Liver (tissue), 3 donors: ENCODE results near the gene TSPEAR.

Experiments
- TF ChIP-seq, protein P1 (sequence below): fragments of 150-350 bp; IDR thresholded peaks from 2 replicates; pipeline ENCODE4 v1.5.1; 2017; ENCODE audit warnings: improper control_type of control experiment, low read depth, low read length; ENCODE audit not compliant: missing input control
- TF ChIP-seq, protein P2 (sequence below): IDR thresholded peaks from 2 replicates; pipeline ENCODE4 v1.6.1; 2016; ENCODE audit warnings: antibody characterized with exemption
- donor health status: healthy.
- donor health status: healthy.

DNA sequence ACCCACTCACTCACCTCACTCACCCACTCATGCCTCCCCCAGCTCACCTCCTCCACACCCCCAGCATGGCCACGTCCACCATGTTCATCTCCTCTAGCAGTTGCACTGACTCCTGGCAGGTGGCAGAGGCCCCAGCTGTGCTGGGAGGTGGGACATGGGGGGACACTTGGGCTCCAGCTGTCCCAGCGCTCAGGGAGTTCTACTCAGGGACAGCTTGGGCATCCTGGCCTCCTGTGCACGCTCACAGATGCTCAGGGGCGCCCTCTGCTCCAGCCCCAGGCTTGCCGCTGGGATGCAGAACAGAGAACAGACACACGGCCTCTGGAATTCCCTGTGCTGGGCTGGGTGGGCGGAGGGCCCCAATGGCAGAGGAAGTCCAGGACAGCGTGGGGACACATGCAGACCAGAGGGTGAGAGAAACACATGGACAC lies 94.3 kb downstream of the TSPEAR start:
- TF ChIP-seq, protein P1, sequence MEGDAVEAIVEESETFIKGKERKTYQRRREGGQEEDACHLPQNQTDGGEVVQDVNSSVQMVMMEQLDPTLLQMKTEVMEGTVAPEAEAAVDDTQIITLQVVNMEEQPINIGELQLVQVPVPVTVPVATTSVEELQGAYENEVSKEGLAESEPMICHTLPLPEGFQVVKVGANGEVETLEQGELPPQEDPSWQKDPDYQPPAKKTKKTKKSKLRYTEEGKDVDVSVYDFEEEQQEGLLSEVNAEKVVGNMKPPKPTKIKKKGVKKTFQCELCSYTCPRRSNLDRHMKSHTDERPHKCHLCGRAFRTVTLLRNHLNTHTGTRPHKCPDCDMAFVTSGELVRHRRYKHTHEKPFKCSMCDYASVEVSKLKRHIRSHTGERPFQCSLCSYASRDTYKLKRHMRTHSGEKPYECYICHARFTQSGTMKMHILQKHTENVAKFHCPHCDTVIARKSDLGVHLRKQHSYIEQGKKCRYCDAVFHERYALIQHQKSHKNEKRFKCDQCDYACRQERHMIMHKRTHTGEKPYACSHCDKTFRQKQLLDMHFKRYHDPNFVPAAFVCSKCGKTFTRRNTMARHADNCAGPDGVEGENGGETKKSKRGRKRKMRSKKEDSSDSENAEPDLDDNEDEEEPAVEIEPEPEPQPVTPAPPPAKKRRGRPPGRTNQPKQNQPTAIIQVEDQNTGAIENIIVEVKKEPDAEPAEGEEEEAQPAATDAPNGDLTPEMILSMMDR = no peak
- TF ChIP-seq, protein P2, sequence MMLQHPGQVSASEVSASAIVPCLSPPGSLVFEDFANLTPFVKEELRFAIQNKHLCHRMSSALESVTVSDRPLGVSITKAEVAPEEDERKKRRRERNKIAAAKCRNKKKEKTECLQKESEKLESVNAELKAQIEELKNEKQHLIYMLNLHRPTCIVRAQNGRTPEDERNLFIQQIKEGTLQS = no peak
